DMS153 (cell line): Measurements from ENCODE around the gene MAGIX.
"Not testable (repeated sequence)": the region's sequence is repeated elsewhere in the genome, so short reads cannot be mapped to it uniquely, and the experiment has no call there.

Experiments used
- DNase-seq: peaks from one replicate; lab custom pipeline; 2025; lab: John Stamatoyannopoulos, UW

The MAGIX gene

DNA sequence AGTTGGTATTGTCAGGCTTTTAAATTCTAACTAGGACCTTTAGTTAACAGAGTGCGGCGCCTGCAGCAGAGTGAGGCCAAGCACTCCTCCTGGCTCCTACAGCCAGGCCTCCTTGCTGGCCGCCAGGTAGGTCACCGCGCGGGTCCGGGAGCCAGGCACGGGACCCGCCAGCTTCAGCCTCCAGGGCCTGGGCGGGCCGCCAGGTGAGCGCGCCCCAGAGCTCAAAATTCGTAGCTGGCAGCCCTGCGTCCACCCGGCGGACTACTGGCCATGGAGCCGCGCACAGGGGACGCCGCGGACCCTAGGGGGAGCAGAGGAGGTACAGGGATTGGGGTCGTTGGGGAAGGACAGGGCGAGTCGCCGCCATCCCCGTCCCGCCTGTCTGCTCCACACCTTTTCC is at the start of gene MAGIX:
Gene MAGIX (plus strand): TSS at position 139 of the 400 bp plus-strand sequence. CDS start 132 bp downstream, at position 271.
- no peak for DNase-seq

DNA sequence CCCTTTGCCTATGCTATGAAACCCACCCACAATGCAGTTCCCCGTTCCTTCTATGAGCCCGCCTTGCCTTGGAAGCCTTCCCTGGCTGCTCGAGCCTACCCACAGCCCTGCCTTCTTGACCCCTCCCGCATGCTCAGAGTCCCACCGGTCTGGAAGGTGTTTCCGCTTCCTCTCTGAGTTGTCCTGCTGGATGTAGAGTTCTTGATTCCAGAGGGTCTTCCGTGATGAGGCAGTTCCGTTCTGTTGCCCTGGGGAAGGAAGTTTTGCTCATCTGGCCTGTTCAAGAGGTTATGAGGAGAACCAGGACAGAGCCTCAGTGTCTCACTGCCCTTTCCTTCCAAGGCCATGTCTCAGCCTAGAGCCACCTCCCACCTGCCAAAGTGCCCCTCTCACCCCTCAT is 46.5 kb upstream of the MAGIX start:
- DNase-seq: no peak

DNA sequence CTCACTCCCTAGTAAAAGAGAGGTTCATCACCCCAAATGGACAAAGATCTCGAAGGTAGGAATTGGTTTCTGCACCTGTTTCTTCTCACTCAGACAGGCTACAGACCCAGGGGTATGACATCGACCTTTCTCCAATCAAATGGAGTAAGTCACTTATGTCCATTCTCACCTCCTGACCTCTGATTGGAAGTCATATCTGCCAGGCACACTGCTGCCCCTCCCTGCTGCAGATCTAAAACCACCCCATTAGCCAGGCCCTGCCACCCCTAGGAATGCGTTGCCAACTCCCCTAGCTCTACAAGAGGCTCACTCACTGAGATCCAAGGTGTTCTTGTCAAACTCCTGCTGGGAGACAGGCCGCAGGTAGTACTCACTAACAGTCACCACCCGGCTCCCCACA is 45.8 kb upstream of the MAGIX start:
- DNase-seq: no peak

DNA sequence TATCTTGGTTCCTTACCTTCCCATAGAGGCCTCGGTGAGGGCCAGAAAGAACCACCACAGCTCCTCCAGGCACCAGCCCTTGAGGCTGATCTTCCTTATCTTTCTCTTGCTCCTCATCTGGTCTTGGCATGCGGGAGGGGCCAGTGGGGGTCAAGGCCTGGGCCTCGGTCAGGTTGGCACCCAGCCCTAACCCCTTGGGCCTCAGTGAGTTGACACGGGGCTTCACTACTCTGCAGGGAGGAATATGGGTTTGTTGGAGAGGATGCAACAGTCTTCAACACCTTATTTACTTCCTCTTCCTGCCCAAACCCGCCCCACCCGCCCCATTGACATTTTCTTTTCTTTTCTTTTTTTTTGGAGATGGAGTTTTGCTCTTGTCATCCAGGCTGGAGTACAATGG is 45.0 kb upstream of the MAGIX start:
- DNase-seq: no peak

DNA sequence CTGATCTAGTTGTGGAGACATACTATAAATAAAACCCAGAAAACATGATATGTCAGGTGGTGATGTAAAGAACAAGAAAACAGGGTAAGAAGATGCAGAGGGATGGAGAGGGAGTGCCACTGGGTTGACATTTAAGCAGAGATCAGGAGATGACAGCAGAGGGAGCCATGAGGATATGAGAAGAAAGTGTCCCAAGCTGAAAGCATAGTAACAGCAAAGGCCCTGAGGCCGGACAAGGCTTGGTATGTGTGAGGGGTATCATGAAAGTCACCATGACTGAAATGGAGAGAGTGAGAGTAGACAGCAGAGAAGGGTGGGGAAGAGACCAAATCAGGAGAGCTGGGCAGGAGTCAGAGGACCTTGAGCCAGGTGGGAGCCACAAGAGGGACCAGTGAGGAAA is 42.5 kb upstream of the MAGIX start:
- no peak for DNase-seq

DNA sequence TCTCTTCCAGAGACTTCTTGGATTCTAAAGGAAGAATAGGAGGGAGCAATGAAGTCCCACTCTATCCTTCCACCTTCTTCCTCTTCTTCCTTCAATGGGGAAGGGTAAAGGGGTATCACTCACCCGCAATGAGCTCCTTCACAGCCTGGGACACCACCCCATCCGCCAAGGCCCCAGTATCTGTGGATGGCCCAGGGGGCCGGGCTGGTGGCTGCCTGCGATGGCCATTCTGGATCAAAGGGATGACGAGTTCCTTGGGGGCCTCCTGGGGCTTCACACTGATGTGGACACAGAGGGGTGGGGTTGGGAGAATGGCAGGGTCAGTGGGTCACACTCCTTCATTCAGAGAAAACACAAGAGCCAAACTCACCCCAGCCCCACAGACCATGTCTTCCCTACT is 40.1 kb upstream of the MAGIX start:
- no peak for DNase-seq

- DNase-seq: not testable (repeated sequence)
These were observed 34.8 kb upstream of the MAGIX start for GRCh38 chrX:49127742-49128258.

DNA sequence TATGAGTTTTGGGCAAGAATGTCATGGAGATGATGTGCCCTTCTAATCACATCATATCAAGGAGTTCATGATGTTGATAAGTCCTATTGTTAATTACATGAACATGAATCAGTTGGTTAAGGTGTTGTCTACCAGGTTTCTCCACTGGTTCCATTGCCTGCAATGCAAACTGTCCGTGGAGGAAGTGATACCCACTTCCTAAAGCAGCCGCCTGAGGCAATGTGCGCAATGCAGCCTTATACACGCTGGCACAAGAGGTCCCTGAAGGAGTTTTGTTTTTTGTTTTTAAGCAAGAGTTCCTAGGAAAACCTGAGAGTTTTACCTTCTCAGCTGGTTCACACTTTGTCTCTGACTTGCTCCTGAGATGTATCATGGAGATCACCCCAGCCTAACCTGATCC is 33.1 kb upstream of the MAGIX start:
- no peak for DNase-seq

GRCh38 chrX:49132275-49132674 is 30.3 kb upstream of the MAGIX start:
- DNase-seq: not testable (repeated sequence)

GRCh38 chrX:49133759-49134158 is 28.8 kb upstream of the MAGIX start:
- DNase-seq: no peak

GRCh38 chrX:49137492-49137891 is 25.1 kb upstream of the MAGIX start:
- no peak for DNase-seq

DNA sequence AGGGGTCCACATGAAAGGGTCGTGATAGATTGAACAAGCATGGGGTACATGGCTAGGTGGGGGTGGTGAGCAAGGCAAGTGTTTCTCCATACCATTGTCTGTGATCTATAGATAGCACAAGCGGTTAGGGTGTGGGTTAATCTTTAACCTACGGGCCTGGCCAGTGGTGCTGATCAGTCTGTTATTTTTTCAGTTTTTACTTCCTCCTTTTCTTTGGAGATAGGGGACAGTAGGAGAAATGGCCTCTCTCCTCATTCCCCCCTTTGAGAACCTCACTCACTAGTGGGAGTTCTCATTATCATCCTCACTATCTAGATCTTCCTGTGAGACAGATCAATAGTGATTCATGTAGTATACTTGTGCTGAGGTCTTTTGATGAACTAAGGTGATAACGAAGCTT is 22.8 kb upstream of the MAGIX start:
- DNase-seq: no peak

- DNase-seq: not testable (repeated sequence)
These were observed 20.3 kb upstream of the MAGIX start for GRCh38 chrX:49142264-49142663.

DNA sequence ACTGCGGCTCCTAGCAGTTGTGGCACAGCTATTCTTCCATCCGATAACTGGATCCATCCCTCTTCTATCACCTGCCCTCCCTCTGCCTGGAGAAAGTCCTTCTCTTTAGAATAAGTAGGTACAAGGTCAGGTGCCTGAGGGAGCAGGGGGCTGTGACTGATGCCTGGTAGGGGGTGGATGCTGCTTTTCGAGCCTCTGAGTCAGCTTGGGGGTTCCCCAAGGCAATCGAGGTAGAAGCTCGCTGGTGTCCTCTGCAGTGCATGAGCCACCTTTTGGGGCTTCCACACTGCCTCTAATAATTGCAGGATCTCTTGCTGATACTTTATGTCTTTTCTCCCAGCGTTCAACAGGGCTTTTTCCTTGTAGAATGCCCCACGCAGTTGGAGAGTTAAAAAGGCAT is 19.4 kb upstream of the MAGIX start:
- DNase-seq: not testable (repeated sequence)

- DNase-seq: no peak
These were observed 15.3 kb upstream of the MAGIX start for GRCh38 chrX:49147282-49147681.

GRCh38 chrX:49147936-49148335 is 14.6 kb upstream of the MAGIX start:
- no peak for DNase-seq

GRCh38 chrX:49148390-49149100 is 14.0 kb upstream of the MAGIX start:
- not testable (repeated sequence) for DNase-seq

DNA sequence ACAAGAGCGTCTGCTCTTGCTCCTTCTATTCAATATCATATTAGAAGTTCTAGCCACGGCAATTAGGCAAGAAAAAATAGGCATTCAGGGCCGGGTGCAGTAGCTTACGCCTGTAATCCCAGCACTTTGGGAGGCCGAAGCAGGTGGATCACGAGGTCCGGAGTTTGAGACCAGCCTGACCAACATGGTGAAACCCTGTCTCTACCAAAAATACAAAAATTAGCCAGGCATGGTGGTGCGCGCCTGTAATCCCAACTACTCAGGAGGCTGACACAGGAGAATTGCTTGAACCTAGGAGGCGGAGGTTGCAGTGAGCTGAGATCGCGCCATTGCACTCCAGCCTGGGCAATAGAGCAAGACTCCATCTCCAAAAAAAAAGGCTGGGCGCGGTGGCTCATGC is 13.3 kb upstream of the MAGIX start:
- not testable (repeated sequence) for DNase-seq

DNA sequence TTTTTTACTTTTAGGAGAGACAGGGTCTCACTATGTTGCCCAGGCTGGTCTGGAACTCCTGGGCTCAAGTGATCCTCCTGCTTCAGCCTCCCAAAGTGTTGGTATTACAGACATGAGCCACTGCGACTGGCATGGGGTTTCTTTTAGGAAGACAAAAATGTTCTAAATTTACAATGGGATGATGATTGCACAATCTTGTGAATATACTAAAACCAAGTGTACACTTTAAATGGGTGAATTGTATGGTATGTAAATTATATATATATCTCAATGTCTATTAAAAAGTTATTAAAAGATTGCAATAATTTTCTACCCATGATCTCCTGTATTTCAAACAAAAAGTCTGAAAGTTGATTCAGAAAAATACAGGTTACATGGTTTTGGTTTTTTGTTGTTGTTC is 9.1 kb upstream of the MAGIX start:
- DNase-seq: no peak

DNA sequence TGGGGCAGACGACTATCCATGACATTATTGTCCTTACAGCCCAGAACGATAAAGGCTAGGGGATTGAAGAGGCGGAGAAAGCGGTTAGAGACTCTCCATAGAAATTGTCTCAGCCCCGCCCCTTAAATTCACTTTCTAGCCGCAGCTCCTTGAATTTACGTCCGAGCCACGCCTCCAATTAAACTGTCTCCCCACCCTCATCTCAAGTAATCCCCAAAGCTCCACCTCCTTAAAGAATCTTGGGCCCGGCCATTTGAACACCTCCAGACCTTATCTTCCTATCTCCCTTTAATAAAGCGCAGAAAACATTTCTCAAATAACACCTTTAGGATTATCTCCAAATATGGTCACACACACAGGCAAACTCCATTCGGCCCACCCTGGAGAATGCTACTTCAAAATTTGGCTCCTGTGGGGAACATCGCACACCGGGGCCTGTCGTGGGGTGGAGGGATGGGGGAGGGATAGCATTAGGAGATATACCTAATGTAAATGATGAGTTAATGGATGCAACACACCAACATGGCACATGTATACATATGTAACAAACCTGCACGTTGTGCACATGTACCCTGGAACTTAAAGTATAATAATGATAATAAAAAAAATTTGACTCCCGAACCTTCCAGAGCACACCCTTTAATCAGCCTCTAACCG is 7.2 kb upstream of the MAGIX start:
- no peak for DNase-seq

- peak; percentile 55 for DNase-seq
These were observed 6.4 kb upstream of the MAGIX start for GRCh38 chrX:49155900-49156837.

DNA sequence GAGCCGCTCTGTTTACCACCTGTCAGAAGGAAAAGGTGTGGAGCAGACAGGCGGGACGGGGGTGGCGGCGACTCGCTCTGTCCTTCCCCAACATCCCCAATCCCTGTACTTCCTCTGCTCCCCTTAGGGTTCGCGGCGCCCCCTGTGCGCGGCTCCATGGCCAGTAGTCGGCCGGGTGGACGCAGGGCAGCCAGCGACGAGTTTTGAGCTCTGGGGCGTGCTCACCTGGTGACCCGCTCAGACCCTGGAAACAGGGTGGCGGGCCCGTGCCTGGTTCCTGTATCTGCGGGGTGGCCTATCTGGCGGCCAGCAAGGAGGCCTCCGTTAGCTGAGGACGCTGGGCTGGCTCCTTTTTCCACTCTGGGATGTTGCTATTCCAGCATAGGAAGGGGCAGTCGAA is 5.4 kb upstream of the MAGIX start:
- no peak for DNase-seq
